Spinal cord (tissue), 10 donors: ENCODE results near the gene TSR1. TPM values are rescaled to one million over a fixed set of nuclear protein-coding genes. Genes with fewer than 3 reads are reported as not detected.

ENCODE experiments used
- DNase-seq, 6 donors: peaks; one replicate each; pipeline versions ENCODE4 v3.0.0 to v3.0.0-alpha.2; 2013 to 2015; ENCODE audit warnings: low spot score in 6 of 6, low read depth in 4 of 6
- H3K27ac ChIP-seq: one replicate; pipeline ENCODE4 v1.5.1; 2013; ENCODE audit warnings: low read depth, low read length, control low read depth
- H3K27me3 ChIP-seq: one replicate; pipeline ENCODE4 v1.6.1; 2013; ENCODE audit warnings: low read length; ENCODE audit not compliant: control insufficient read depth, insufficient read depth
- H3K36me3 ChIP-seq: one replicate; pipeline ENCODE4 v1.6.1; 2013; ENCODE audit warnings: low read length; ENCODE audit not compliant: control insufficient read depth, insufficient read depth
- H3K4me1 ChIP-seq: one replicate; pipeline ENCODE4 v1.6.1; 2013; ENCODE audit warnings: low read length; ENCODE audit not compliant: control insufficient read depth, insufficient read depth
- H3K4me3 ChIP-seq: one replicate; pipeline ENCODE4 v1.5.1; 2013; ENCODE audit warnings: low read depth, low read length, control low read depth
- H3K9me3 ChIP-seq: one replicate; pipeline ENCODE4 v1.6.1; 2013; ENCODE audit warnings: low read length; ENCODE audit not compliant: control insufficient read depth, insufficient read depth
- WGBS: methylation state at CpG from one replicate; pipeline ENCODE4 v1.1.5; 2013; ENCODE audit warnings: missing lambda C conversion rate; ENCODE audit not compliant: insufficient coverage; 5-methylcytosine and 5-hydroxymethylcytosine counted together
- polyA plus RNA-seq, 2 donors: library from polyadenylated mRNA; unstranded; fragments of 120-200 nt; gene quantifications; one replicate each; pipeline ENCODE4 v1.2.1, GENCODE V29; 2013; ENCODE audit not compliant: insufficient read length in 2 of 2
- total RNA-seq, 2 donors: library from RNA; depleted of rRNA in 1 of 2; stranded (reverse); fragments of 120-200 nt in 1 of 2; fragments of >200 nt in 1 of 2; gene quantifications; one replicate each; pipeline versions ENCODE4 v1.2.3 to v1.2.4, GENCODE V29; 2013 to 2014
- donor health status: healthy.

TSR1 gene
- total and polyA plus RNA-seq, 4 donors = 27.5 to 41.0 (median 29.8) TPM

GRCh38 chr17:2346475-2346874 lies 10.2 kb upstream of the TSR1 start:
- Histone ChIP-seq H3K36me3 (peaks cover 52% of the 10 kb centered on the region), H3K27ac (no peak overlapping the region), H3K27me3 (no peaks in the 10 kb centered on the region), H3K4me3 (no peak overlapping the region), H3K9me3 (no peaks in the 10 kb centered on the region), H3K4me1 (peaks cover 31% of the 10 kb centered on the region)
- WGBS = 85% methylated on average over 8 of the region's 8 CpGs
- no peak for DNase-seq

GRCh38 chr17:2344528-2344927 lies 8.3 kb upstream of the TSR1 start:
- H3K4me3 ChIP-seq = no peak overlapping the region
- no peak overlapping the region for H3K27ac ChIP-seq
- peaks cover 44% of the 10 kb centered on the region for H3K36me3 ChIP-seq
- no peak for DNase-seq
- H3K9me3 ChIP-seq = no peaks in the 10 kb centered on the region
- H3K4me1 ChIP-seq = peaks cover 27% of the 10 kb centered on the region
- 97% methylated on average over 7 of the region's 10 CpGs for WGBS
- no peaks in the 10 kb centered on the region for H3K27me3 ChIP-seq

- H3K27ac ChIP-seq = no peak overlapping the region
- H3K27me3 ChIP-seq = no peaks in the 10 kb centered on the region
- WGBS = 89% methylated on average over 5 of the region's 5 CpGs
- DNase-seq = no peak
- H3K36me3 ChIP-seq = peaks cover 48% of the 10 kb centered on the region
- H3K4me1 ChIP-seq = peaks cover 29% of the 10 kb centered on the region
- no peaks in the 10 kb centered on the region for H3K9me3 ChIP-seq
- H3K4me3 ChIP-seq = no peak overlapping the region
These were observed 7.2 kb upstream of the TSR1 start for GRCh38 chr17:2343421-2343820.

- Histone ChIP-seq H3K27me3 (no peaks in the 10 kb centered on the region), H3K27ac (peak overlapping the region; percentile 63), H3K4me1 (peaks cover 27% of the 10 kb centered on the region), H3K9me3 (no peaks in the 10 kb centered on the region), H3K4me3 (peak overlapping the region; percentile 49), H3K36me3 (peaks cover 33% of the 10 kb centered on the region)
- no peak for DNase-seq
- WGBS = 6% methylated on average over 4 of the region's 5 CpGs
These were observed 2.0 kb upstream of the TSR1 start for GRCh38 chr17:2338315-2338657.

GRCh38 chr17:2337544-2338314 lies 1.5 kb upstream of the TSR1 start:
- under 1% methylated on average over 89 of the region's 92 CpGs for WGBS
- Histone ChIP-seq H3K27ac (peak overlapping the region; percentile 63), H3K36me3 (peaks cover 30% of the 10 kb centered on the region), H3K4me1 (peaks cover 27% of the 10 kb centered on the region), H3K27me3 (no peaks in the 10 kb centered on the region), H3K9me3 (no peaks in the 10 kb centered on the region), H3K4me3 (peak overlapping the region; percentile 78)
- peak in 2 of 6 donors; percentile 79 to 80 for DNase-seq

GRCh38 chr17:2336852-2337543 lies 741 bp upstream of the TSR1 start, which contains the start of gene SGSM2:
Gene SGSM2, plus strand, starts transcription at chr17:2337501. Its CDS starts 188 bp downstream, at chr17:2337689.
- Histone ChIP-seq H3K36me3 (peaks cover 30% of the 10 kb centered on the region), H3K27me3 (no peaks in the 10 kb centered on the region), H3K4me3 (peak within 1 kb of the TSS; percentile 78), H3K27ac (peak within 1 kb of the TSS; percentile 93), H3K9me3 (no peaks in the 10 kb centered on the region), H3K4me1 (peaks cover 27% of the 10 kb centered on the region)
- peak in 3 of 6 donors; percentile 67 to 92 (median 92) for DNase-seq
- WGBS = under 1% methylated on average over 77 of the region's 77 CpGs

GRCh38 chr17:2335726-2336214 lies 487 bp downstream of the TSR1 start:
- Histone ChIP-seq H3K9me3 (no peaks in the 10 kb centered on the region), H3K36me3 (peaks cover 30% of the 10 kb centered on the region), H3K4me3 (peak overlapping the region; percentile 78), H3K4me1 (peaks cover 27% of the 10 kb centered on the region), H3K27ac (peak overlapping the region; percentile 29), H3K27me3 (no peaks in the 10 kb centered on the region)
- DNase-seq = peak in 1 of 6 donors; percentile 5
- WGBS = 4% methylated on average over 16 of the region's 17 CpGs

- Histone ChIP-seq H3K27ac (no peak overlapping the region), H3K36me3 (peaks cover 56% of the 10 kb centered on the region), H3K4me3 (no peak overlapping the region), H3K9me3 (no peaks in the 10 kb centered on the region), H3K4me1 (peaks cover 6% of the 10 kb centered on the region), H3K27me3 (no peaks in the 10 kb centered on the region)
- WGBS = 83% methylated on average over 2 of the region's 3 CpGs
- no peak for DNase-seq
These were observed 5.0 kb downstream of the TSR1 start for GRCh38 chr17:2331303-2331702.

GRCh38 chr17:2323629-2324314 lies 12.5 kb downstream of the TSR1 start:
- H3K27ac ChIP-seq = no peak overlapping the region
- 86% methylated on average over 1 of the region's 2 CpGs for WGBS
- H3K9me3 ChIP-seq = no peaks in the 10 kb centered on the region
- DNase-seq = no peak
- peaks cover 58% of the 10 kb centered on the region for H3K36me3 ChIP-seq
- H3K4me1 ChIP-seq = no peaks in the 10 kb centered on the region
- no peaks in the 10 kb centered on the region for H3K27me3 ChIP-seq
- no peak overlapping the region for H3K4me3 ChIP-seq
